H1 (cell line): ENCODE data around the gene SLC39A11.

Experiments used
- NRF1 ChIP-seq: IDR thresholded peaks from 2 replicates; pipeline ENCODE4 v1.6.1; 2011; ENCODE audit warnings: mild to moderate bottlenecking, low read depth, low read length, improper control_type of control experiment
- TBP ChIP-seq: IDR thresholded peaks from 2 replicates; pipeline ENCODE4 v1.6.1; 2011; ENCODE audit warnings: low read depth, low read length, improper control_type of control experiment

- no peak for TF ChIP-seq TBP
- no peak for TF ChIP-seq NRF1
Observed at GRCh38 chr17:72928454-72929136, 163.9 kb downstream of the SLC39A11 start.
